Ovary (tissue), 3 donors: ENCODE data around the gene PANK4.

Experiments used
- EP300 ChIP-seq: sonication (generic); formaldehyde crosslinking; IDR thresholded peaks from one replicate; pipeline ENCODE4 v1.6.1; 2017; ENCODE audit warnings: antibody characterized with exemption
- TF ChIP-seq, protein P1 (sequence below), 3 donors: fragments of 450-650 bp in 2 of 3; fragments of 200-600 bp in 1 of 3; IDR thresholded peaks; one replicate each; pipeline versions ENCODE4 v1.5.1 to v1.8.0; 2016 to 2022; ENCODE audit warnings: antibody characterized with exemption in 3 of 3, mild to moderate bottlenecking in 1 of 3
- donor health status: DM: no; HTN: no; CAD: no.

DNA sequence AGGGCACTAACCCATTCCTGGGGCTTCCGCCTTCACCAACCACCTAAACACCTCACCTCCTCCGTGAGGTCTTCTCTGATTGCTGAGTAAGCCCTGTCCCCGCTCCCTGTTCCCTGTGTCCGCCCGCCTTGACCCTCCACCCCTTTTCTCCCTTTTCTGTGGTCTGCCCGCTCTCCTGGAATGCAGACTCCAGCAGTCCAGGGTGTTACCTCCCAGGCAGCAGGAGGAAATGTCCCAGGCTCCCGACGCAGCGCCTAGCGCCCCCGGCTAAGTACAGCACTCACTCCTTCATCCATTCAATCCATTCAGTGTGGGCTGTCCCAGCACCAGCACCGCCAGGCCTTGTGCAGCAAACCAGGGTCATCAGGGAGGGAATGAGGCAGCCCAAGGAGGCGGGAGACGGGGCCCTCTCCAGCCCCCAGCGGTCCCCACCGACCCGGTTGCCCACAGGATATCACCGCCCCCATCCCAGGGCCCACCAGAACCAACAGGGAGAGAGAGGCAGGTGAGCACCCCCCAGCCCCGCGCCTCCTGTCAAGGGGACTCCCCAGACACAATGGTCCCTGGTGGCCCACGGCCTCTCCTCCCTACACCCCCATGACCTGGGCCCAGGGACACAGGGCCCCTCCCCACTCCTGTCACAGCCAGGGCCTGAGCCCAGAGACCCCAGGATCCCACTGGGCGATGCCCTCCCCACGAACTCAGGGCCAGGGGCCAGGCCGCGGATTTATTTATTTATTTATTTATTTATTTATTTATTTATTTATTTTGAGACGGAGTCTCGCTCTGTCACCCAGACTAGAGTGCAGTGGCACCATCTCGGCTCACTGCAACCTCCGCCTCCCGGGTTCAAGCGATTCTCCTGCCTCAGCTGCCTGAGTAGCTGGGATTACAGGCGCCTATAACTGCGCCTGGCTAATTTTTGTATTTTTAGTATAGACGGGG, 40.0 kb upstream of the PANK4 start:
- TF ChIP-seq, protein P1, sequence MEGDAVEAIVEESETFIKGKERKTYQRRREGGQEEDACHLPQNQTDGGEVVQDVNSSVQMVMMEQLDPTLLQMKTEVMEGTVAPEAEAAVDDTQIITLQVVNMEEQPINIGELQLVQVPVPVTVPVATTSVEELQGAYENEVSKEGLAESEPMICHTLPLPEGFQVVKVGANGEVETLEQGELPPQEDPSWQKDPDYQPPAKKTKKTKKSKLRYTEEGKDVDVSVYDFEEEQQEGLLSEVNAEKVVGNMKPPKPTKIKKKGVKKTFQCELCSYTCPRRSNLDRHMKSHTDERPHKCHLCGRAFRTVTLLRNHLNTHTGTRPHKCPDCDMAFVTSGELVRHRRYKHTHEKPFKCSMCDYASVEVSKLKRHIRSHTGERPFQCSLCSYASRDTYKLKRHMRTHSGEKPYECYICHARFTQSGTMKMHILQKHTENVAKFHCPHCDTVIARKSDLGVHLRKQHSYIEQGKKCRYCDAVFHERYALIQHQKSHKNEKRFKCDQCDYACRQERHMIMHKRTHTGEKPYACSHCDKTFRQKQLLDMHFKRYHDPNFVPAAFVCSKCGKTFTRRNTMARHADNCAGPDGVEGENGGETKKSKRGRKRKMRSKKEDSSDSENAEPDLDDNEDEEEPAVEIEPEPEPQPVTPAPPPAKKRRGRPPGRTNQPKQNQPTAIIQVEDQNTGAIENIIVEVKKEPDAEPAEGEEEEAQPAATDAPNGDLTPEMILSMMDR (IDR thresholded peaks at IDR 0.05) = no peak
- no peak for TF ChIP-seq EP300
